Measurements from ENCODE around the gene STK17A. TPM values are rescaled to one million over a fixed set of nuclear protein-coding genes. Genes with fewer than 3 reads are reported as not detected.
A peak's percentile ranks its signal among the peaks of the same experiment; 100 is the strongest.

Gene STK17A
- polyA plus RNA-seq, 2 donors: 7.4 to 9.8 TPM

DNA sequence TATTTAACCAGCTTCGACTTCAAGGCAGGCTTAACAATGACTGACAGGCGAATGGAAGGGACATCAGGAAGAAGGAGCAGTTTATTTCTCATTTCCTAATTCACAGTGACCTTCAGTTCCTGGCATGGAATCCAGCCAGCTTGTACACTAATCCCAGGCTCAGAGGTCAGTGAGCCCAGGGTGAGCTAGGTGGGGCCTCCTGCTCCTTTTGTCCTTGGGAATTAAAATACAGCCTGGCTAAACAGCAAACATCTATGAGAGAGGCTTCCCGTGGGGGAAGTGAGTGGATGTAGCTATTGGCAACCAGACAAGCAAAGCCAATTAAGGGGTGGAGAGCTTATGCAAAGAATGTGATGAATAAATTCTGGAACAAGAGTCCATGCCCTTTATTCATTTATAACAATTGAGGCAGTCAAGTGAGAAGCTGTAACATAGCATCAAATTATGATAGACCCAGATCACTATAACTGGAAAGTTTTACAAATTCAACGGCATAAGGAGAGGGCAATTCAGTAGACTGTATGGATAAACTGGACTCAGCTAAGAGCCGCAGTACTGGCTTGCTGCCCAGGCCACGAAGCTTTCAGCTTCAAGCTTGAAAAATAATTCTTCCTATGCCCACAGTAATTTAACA lies 57.1 kb downstream of the STK17A start:
- Histone ChIP-seq H3K27me3 (ENCODE audit: control insufficient read depth in 1 of 2, insufficient read depth in 2 of 2, low read length in 2 of 2) (no peaks in the 10 kb centered on the region), H3K4me1 (ENCODE audit: control insufficient read depth in 2 of 2, insufficient read depth in 2 of 2, low read length in 1 of 2) (peaks cover 4 to 5% of the 10 kb centered on the region in 2 donors), H3K36me3 (ENCODE audit: control insufficient read depth in 2 of 2, insufficient read depth in 2 of 2, low read length in 1 of 2) (peaks cover 2 to 14% of the 10 kb centered on the region in 2 donors), H3K9me3 (ENCODE audit: control insufficient read depth in 2 of 2, insufficient read depth in 1 of 2, low read depth in 1 of 2, low read length in 1 of 2) (no peaks in the 10 kb centered on the region), H3K4me3 (ENCODE audit: low read depth in 1 of 2, low read length in 2 of 2) (no peak overlapping the region), H3K27ac (ENCODE audit: low read depth in 2 of 2, low read length in 1 of 2) (peak overlapping the region; percentile 67 to 78)
- WGBS, 2 donors: 34 to 35% methylated on average over 6 of the region's 6 CpGs

DNA sequence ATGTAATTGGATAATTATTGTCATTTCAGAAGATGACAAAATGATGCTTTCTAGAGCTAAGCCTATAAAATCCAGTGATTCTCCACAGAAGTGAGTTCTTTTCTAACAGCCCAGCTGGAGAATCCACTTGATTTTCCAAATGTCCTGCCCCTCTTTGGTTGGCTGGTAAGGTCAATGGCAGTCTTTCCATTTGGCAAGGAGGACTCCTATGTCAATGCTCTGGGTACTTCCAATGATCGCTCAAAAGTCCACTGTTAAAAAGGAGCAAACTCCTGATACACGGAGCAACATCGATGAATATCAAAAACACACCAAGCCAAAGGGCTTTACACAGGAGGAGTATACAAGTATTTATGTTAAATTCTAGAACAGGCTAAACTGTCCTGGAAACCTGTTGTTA lies 57.8 kb downstream of the STK17A start:
- H3K4me3 ChIP-seq (ENCODE audit: low read depth in 1 of 2, low read length in 2 of 2): no peak overlapping the region
- H3K27me3 ChIP-seq (ENCODE audit: control insufficient read depth in 1 of 2, insufficient read depth in 2 of 2, low read length in 2 of 2): no peaks in the 10 kb centered on the region
- peaks cover 2 to 11% of the 10 kb centered on the region in 2 donors for H3K36me3 ChIP-seq (ENCODE audit: control insufficient read depth in 2 of 2, insufficient read depth in 2 of 2, low read length in 1 of 2)
- peak overlapping the region; percentile 67 to 78 for H3K27ac ChIP-seq (ENCODE audit: low read depth in 2 of 2, low read length in 1 of 2)
- WGBS, 2 donors: 97 to 98% methylated on average over 3 of the region's 3 CpGs
- no peaks in the 10 kb centered on the region for H3K9me3 ChIP-seq (ENCODE audit: control insufficient read depth in 2 of 2, insufficient read depth in 1 of 2, low read depth in 1 of 2, low read length in 1 of 2)
- H3K4me1 ChIP-seq (ENCODE audit: control insufficient read depth in 2 of 2, insufficient read depth in 2 of 2, low read length in 1 of 2): peaks cover 4 to 5% of the 10 kb centered on the region in 2 donors

DNA sequence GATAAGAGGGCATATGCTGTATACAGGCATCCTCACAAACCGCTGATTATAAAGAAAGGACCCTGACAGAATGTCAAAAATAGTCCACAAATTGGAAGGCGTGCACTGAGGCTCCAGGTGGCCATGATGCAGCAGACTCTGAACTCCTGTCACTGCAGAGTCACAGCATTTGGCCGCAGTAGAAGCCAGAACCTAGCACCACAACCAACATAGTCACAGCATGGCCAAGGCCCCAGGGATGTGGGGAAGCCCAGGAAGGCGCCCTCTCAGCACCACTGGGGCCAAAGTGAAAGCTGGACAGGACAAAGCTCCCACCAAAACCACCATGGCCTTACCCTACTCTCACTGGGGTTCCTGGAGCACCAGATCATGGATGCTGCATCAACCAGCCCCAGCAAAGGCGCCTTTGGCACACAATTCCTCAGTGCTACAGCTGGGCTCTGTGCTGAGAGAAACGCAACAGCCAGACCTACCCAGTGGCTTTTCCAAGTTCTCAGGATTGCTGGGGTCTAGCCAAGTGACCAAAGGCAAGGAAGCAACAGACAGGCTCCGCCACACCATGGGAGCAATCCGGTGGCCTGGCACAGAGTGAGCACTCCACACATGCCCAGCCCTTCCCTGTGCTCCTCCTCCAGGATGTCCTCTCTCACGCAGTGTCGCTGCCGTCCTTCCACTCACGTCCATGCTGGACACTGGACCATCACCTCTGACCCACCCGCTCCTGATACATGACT lies 60.2 kb downstream of the STK17A start:
- WGBS, 2 donors: 93 to 95% methylated on average over 13 of the region's 13 CpGs
- no peaks in the 10 kb centered on the region for H3K27me3 ChIP-seq (ENCODE audit: control insufficient read depth in 1 of 2, insufficient read depth in 2 of 2, low read length in 2 of 2)
- H3K36me3 ChIP-seq (ENCODE audit: control insufficient read depth in 2 of 2, insufficient read depth in 2 of 2, low read length in 1 of 2): peaks cover 0 to 11% of the 10 kb centered on the region in 2 donors
- H3K9me3 ChIP-seq (ENCODE audit: control insufficient read depth in 2 of 2, insufficient read depth in 1 of 2, low read depth in 1 of 2, low read length in 1 of 2): no peaks in the 10 kb centered on the region
- H3K27ac ChIP-seq (ENCODE audit: low read depth in 2 of 2, low read length in 1 of 2): no peak overlapping the region
- H3K4me1 ChIP-seq (ENCODE audit: control insufficient read depth in 2 of 2, insufficient read depth in 2 of 2, low read length in 1 of 2): peaks cover 0 to 20% of the 10 kb centered on the region in 2 donors
- H3K4me3 ChIP-seq (ENCODE audit: low read depth in 1 of 2, low read length in 2 of 2): no peak overlapping the region

DNA sequence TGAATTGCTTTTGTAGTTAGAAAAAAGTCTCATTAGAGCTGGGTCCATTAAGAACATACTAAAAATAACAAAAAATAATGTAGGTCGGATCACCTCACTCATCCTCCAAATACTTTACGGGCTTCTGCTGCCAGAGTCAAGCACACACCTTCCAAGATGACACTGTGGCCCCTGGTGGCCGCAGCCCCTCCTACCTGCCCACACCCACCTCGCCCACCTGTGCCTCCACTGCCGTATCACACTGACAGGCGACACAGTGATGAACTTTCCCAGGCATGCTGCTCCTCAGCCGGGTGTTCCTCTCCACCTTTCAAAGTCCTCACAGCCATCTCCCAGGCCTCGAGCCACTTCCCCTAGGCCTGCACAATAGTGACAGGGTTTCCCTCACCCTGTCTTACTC lies 60.9 kb downstream of the STK17A start:
- Histone ChIP-seq H3K9me3 (ENCODE audit: control insufficient read depth in 2 of 2, insufficient read depth in 1 of 2, low read depth in 1 of 2, low read length in 1 of 2) (no peaks in the 10 kb centered on the region), H3K27ac (ENCODE audit: low read depth in 2 of 2, low read length in 1 of 2) (no peak overlapping the region), H3K36me3 (ENCODE audit: control insufficient read depth in 2 of 2, insufficient read depth in 2 of 2, low read length in 1 of 2) (peaks cover 0 to 11% of the 10 kb centered on the region in 2 donors), H3K4me3 (ENCODE audit: low read depth in 1 of 2, low read length in 2 of 2) (no peak overlapping the region), H3K4me1 (ENCODE audit: control insufficient read depth in 2 of 2, insufficient read depth in 2 of 2, low read length in 1 of 2) (peaks cover 0 to 23% of the 10 kb centered on the region in 2 donors), H3K27me3 (ENCODE audit: control insufficient read depth in 1 of 2, insufficient read depth in 2 of 2, low read length in 2 of 2) (no peaks in the 10 kb centered on the region)
- WGBS, 2 donors: 80 to 85% methylated on average over 8 of the region's 8 CpGs

DNA sequence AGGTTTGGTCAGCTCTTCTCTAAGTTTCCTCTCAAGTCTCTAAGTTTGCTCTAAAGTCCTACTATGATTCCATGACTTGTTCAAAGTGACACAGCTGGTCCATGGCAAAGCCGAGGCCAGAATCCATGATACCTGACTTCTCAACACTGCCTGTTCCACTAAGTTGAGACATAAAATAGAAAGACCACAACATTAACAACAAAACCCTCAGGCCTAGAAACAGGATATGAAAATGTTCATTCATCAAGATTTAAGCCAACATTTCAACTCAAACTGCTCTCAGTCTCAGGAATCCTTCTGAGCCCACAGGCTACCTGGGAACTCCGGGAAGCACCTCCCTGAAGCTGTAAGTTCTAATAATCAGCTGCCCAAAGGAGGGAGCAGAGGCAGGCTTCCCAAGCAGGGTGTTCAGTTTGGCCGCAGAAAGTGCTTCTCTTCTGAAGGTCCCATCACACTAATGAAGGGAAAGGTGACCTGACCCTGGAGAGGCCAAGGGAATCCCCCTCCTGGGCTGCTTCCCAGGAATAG lies 62.9 kb downstream of the STK17A start:
- H3K27ac ChIP-seq (ENCODE audit: low read depth in 2 of 2, low read length in 1 of 2): peak overlapping the region; percentile 13
- H3K9me3 ChIP-seq (ENCODE audit: control insufficient read depth in 2 of 2, insufficient read depth in 1 of 2, low read depth in 1 of 2, low read length in 1 of 2): no peaks in the 10 kb centered on the region
- WGBS, 2 donors: 84% methylated on average over 3 of the region's 3 CpGs
- peaks cover 0 to 11% of the 10 kb centered on the region in 2 donors for H3K36me3 ChIP-seq (ENCODE audit: control insufficient read depth in 2 of 2, insufficient read depth in 2 of 2, low read length in 1 of 2)
- peaks cover 0 to 19% of the 10 kb centered on the region in 2 donors for H3K4me1 ChIP-seq (ENCODE audit: control insufficient read depth in 2 of 2, insufficient read depth in 2 of 2, low read length in 1 of 2)
- H3K4me3 ChIP-seq (ENCODE audit: low read depth in 1 of 2, low read length in 2 of 2): no peak overlapping the region
- H3K27me3 ChIP-seq (ENCODE audit: control insufficient read depth in 1 of 2, insufficient read depth in 2 of 2, low read length in 2 of 2): no peaks in the 10 kb centered on the region

DNA sequence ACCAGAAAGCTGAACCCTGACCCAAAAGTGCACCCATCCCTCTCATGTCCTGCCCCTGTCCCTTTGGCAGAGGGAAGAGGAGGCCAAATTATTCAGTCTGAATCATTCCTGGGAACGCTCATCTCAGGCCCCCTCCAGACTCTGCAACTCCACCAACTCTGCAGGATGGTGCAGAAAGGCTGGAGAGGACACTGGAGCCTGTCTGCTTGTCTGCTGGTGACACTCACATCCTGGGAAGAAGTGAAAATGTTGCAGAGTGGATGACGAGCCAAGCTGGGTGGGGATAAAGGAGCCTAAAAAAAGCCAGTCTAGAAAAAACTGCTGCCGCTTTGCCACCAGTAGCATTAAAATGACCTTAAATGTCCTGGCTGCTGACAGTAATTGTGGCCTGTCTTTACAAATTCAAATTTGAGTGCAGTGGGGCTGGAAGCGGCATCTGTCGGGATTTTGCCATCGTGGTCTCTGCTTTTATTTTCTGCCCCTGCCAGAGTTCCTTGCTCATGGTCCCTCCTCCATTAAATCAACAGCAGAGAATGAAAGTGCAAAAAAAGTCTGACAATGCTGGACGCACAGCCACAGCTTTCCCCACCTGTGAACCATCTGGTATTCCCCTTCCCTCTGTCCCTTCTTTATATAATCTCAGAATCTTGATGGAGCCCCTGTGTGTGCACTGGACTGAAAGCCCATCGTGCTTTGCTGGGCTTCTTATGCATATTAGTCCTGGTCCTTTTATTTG lies 63.9 kb downstream of the STK17A start:
- Histone ChIP-seq H3K27ac (ENCODE audit: low read depth in 2 of 2, low read length in 1 of 2) (peak overlapping the region; percentile 82 to 98), H3K4me3 (ENCODE audit: low read depth in 1 of 2, low read length in 2 of 2) (no peak overlapping the region), H3K9me3 (ENCODE audit: control insufficient read depth in 2 of 2, insufficient read depth in 1 of 2, low read depth in 1 of 2, low read length in 1 of 2) (no peaks in the 10 kb centered on the region), H3K36me3 (ENCODE audit: control insufficient read depth in 2 of 2, insufficient read depth in 2 of 2, low read length in 1 of 2) (peaks cover 0 to 9% of the 10 kb centered on the region in 2 donors), H3K4me1 (ENCODE audit: control insufficient read depth in 2 of 2, insufficient read depth in 2 of 2, low read length in 1 of 2) (peaks cover 0 to 21% of the 10 kb centered on the region in 2 donors), H3K27me3 (ENCODE audit: control insufficient read depth in 1 of 2, insufficient read depth in 2 of 2, low read length in 2 of 2) (no peaks in the 10 kb centered on the region)
- WGBS, 2 donors: 49 to 51% methylated on average over 8 of the region's 8 CpGs

DNA sequence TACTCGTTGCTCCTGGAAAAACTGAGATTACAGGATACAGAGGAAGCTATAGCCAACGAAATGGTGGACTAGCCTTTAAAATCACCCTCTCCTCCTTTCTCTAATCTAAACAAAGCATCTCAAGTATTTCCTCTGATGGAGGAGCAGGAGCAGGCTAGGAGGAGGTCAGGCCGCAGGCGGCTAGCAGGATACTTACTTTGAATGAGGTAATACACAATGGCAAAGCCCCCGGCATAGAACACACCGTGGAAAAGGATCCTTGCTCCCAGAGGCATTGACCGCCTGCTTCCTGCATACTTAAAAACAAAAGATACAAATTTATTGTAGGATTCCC lies 64.4 kb downstream of the STK17A start:
- H3K4me1 ChIP-seq (ENCODE audit: control insufficient read depth in 2 of 2, insufficient read depth in 2 of 2, low read length in 1 of 2): peaks cover 0 to 21% of the 10 kb centered on the region in 2 donors
- H3K4me3 ChIP-seq (ENCODE audit: low read depth in 1 of 2, low read length in 2 of 2): no peak overlapping the region
- WGBS, 2 donors: 48 to 52% methylated on average over 7 of the region's 7 CpGs
- peak overlapping the region; percentile 97 to 98 for H3K27ac ChIP-seq (ENCODE audit: low read depth in 2 of 2, low read length in 1 of 2)
- H3K9me3 ChIP-seq (ENCODE audit: control insufficient read depth in 2 of 2, insufficient read depth in 1 of 2, low read depth in 1 of 2, low read length in 1 of 2): no peaks in the 10 kb centered on the region
- no peaks in the 10 kb centered on the region for H3K27me3 ChIP-seq (ENCODE audit: control insufficient read depth in 1 of 2, insufficient read depth in 2 of 2, low read length in 2 of 2)
- peaks cover 0 to 9% of the 10 kb centered on the region in 2 donors for H3K36me3 ChIP-seq (ENCODE audit: control insufficient read depth in 2 of 2, insufficient read depth in 2 of 2, low read length in 1 of 2)

DNA sequence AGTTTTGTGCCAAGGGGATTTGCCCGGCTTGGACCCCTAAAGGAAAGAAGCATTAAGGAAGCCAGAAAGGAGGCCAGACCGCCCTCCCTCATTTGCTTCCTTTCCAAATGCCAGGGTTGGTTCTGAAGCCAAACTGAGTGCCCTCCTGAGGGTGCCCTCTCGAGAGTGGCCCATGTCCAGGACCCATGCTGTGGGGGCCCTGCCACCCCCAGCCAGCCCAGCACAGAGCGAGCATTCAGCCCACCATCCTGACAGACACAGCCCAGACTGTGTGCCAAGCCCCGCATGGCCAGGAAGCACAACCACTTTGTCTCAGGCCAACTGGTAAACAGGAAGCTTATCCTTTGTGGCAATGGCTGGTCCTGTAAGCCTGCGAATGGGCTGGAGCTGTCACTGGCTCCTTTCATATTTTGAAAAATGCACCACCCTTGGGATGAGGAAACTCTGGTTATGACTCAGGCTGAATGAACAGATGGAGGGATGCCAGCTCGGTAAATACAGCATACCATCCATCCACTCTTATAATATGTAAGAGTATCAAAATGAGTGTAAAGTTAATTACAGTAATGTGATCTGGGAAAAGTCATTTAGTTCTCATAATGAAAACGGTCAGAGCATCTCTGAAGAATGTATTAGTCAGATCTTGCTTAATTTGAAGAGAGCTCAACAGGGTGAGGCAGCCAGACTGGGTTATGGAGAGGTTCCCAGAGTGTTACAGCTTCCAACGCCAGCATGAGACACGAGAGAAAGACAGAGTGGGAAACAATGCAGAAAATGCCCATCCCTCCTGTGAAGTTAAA lies 65.0 kb downstream of the STK17A start:
- peaks cover 0 to 21% of the 10 kb centered on the region in 2 donors for H3K4me1 ChIP-seq (ENCODE audit: control insufficient read depth in 2 of 2, insufficient read depth in 2 of 2, low read length in 1 of 2)
- H3K27me3 ChIP-seq (ENCODE audit: control insufficient read depth in 1 of 2, insufficient read depth in 2 of 2, low read length in 2 of 2): no peaks in the 10 kb centered on the region
- H3K9me3 ChIP-seq (ENCODE audit: control insufficient read depth in 2 of 2, insufficient read depth in 1 of 2, low read depth in 1 of 2, low read length in 1 of 2): no peaks in the 10 kb centered on the region
- H3K27ac ChIP-seq (ENCODE audit: low read depth in 2 of 2, low read length in 1 of 2): peak overlapping the region; percentile 97 to 98
- 12 to 29% methylated on average over 10 of the region's 10 CpGs for WGBS, 2 donors
- H3K4me3 ChIP-seq (ENCODE audit: low read depth in 1 of 2, low read length in 2 of 2): no peak overlapping the region
- H3K36me3 ChIP-seq (ENCODE audit: control insufficient read depth in 2 of 2, insufficient read depth in 2 of 2, low read length in 1 of 2): peaks cover 0 to 9% of the 10 kb centered on the region in 2 donors

Measured in esophagus (tissue), 2 donors.